Stimulated activated CD8-positive, alpha-beta memory T cell treated with anti-CD3 and anti-CD28 coated beads, Interleukin-7, amount 100 ng/mL, for 1 hour (primary cell): ENCODE measurements around the gene PRR5L.

Source experiments
- DNase-seq, 2 donors: peaks; one replicate each; pipeline ENCODE4 v3.0.0-alpha.2; 2020; ENCODE audit warnings: low read depth in 2 of 2

PRR5L gene

GRCh38 chr11:36400766-36401455 is 104.8 kb downstream of the PRR5L start:
- no peak for DNase-seq

- DNase-seq: no peak
Observed at GRCh38 chr11:36402568-36403170, 106.6 kb downstream of the PRR5L start.

GRCh38 chr11:36403661-36404060 is 107.6 kb downstream of the PRR5L start:
- no peak for DNase-seq

GRCh38 chr11:36404831-36405230 is 108.7 kb downstream of the PRR5L start:
- no peak for DNase-seq

- DNase-seq: no peak
Observed at GRCh38 chr11:36405585-36406367, 109.7 kb downstream of the PRR5L start.

GRCh38 chr11:36407356-36407755 is 111.3 kb downstream of the PRR5L start:
- DNase-seq: no peak

- DNase-seq: no peak
Observed at GRCh38 chr11:36408498-36409136, 112.5 kb downstream of the PRR5L start.

GRCh38 chr11:36409152-36409816 is 113.2 kb downstream of the PRR5L start:
- no peak for DNase-seq

GRCh38 chr11:36411202-36411640 is 115.1 kb downstream of the PRR5L start:
- DNase-seq: no peak

- DNase-seq: no peak
Observed at GRCh38 chr11:36412781-36413383, 116.8 kb downstream of the PRR5L start.

- DNase-seq: no peak
Observed at GRCh38 chr11:36417154-36417553, 121.1 kb downstream of the PRR5L start.

GRCh38 chr11:36419791-36420424 is 123.8 kb downstream of the PRR5L start:
- DNase-seq: no peak

GRCh38 chr11:36421546-36422155 is 125.6 kb downstream of the PRR5L start:
- no peak for DNase-seq

- DNase-seq: no peak
Observed at GRCh38 chr11:36425561-36426081, 129.5 kb downstream of the PRR5L start.

GRCh38 chr11:36426226-36426848 is 130.2 kb downstream of the PRR5L start:
- DNase-seq: no peak

- no peak for DNase-seq
Observed at GRCh38 chr11:36427079-36427478, 131.0 kb downstream of the PRR5L start.

GRCh38 chr11:36427876-36428275 is 131.8 kb downstream of the PRR5L start:
- no peak for DNase-seq

GRCh38 chr11:36431429-36432092 is 135.5 kb downstream of the PRR5L start:
- no peak for DNase-seq

GRCh38 chr11:36432093-36432469 is 136.0 kb downstream of the PRR5L start:
- no peak for DNase-seq
